Muscle layer of duodenum (tissue), 2 donors: Measurements from ENCODE around the gene PCSK2.

Source experiments
- H3K27ac ChIP-seq: one replicate; pipeline ENCODE4 v1.7.0; 2013; ENCODE audit warnings: mild to moderate bottlenecking, low read length
- H3K27me3 ChIP-seq: one replicate; pipeline ENCODE4 v1.7.0; 2013; ENCODE audit warnings: low read depth, mild to moderate bottlenecking, control low read depth, low read length
- H3K36me3 ChIP-seq, 2 donors: one replicate each; pipeline ENCODE4 v1.7.0; 2013; ENCODE audit warnings: low read length in 2 of 2, control low read depth in 1 of 2, mild to moderate bottlenecking in 1 of 2; ENCODE audit not compliant: insufficient read depth in 2 of 2, control insufficient read depth in 1 of 2
- H3K4me1 ChIP-seq, 2 donors: one replicate each; pipeline ENCODE4 v1.7.0; 2013; ENCODE audit warnings: low read length in 2 of 2, mild to moderate bottlenecking in 2 of 2, control low read depth in 1 of 2, moderate library complexity in 1 of 2; ENCODE audit not compliant: insufficient read depth in 2 of 2, control insufficient read depth in 1 of 2
- H3K4me3 ChIP-seq, 2 donors: one replicate each; pipeline ENCODE4 v1.7.0; 2013; ENCODE audit warnings: low read length in 2 of 2, low read depth in 1 of 2, mild to moderate bottlenecking in 1 of 2
- H3K9me3 ChIP-seq, 2 donors: one replicate each; pipeline ENCODE4 v1.7.0; 2013; ENCODE audit warnings: low read length in 2 of 2, control low read depth in 1 of 2, mild to moderate bottlenecking in 1 of 2; ENCODE audit not compliant: control insufficient read depth in 1 of 2
- donor health status: healthy.

PCSK2 gene

DNA sequence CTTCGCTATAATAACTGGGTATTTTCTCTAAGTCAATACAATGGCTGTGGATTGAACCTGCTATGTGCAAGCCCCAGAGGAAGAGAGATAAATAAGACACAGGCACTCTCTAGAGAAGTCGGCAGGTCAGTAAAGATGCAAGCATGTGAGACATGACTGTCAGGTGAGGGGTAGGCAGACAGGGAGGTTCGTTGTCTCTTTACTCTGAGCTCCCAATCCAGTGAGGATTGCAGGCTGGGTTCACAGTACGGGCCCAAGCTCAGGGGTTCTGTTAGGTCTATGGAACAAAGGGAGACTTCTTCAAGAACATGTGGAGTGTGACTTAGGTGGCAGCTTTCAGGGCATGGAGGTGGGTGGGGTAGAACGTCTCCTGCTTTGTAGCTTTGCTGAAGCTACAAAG, 147.2 kb downstream of the PCSK2 start:
- Histone ChIP-seq H3K36me3 (no peaks in the 10 kb centered on the region), H3K9me3 (no peaks in the 10 kb centered on the region), H3K4me3 (no peak overlapping the region)

DNA sequence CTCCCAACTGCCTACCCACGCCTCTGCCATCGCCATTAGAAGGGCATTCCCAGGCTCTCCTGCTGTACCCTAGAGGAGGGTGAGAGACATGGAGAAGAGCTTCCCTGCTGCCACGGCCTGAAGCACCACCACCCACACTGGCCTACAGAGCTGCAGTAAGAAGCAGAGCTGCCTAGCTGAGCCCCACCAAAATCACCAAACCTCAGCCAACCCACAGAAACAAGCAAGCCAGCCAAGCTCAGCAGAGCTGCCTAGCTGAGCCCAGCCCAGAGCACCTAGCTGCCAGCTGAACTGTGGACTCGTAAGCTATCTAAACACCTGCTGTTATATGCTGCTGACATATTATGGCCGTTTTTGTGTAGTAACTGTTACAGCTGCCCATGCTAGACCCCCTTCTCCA, 149.2 kb downstream of the PCSK2 start:
- Histone ChIP-seq H3K4me3 (no peak overlapping the region), H3K4me1 (no peaks in the 10 kb centered on the region), H3K9me3 (no peaks in the 10 kb centered on the region), H3K27ac (no peak overlapping the region), H3K36me3 (no peaks in the 10 kb centered on the region), H3K27me3 (no peaks in the 10 kb centered on the region)

More for the DNA sequence above, 147.2 kb downstream of the PCSK2 start:
- no peaks in the 10 kb centered on the region for H3K27me3 ChIP-seq
- no peak overlapping the region for H3K27ac ChIP-seq
- H3K4me1 ChIP-seq, result no peaks in the 10 kb centered on the region

DNA sequence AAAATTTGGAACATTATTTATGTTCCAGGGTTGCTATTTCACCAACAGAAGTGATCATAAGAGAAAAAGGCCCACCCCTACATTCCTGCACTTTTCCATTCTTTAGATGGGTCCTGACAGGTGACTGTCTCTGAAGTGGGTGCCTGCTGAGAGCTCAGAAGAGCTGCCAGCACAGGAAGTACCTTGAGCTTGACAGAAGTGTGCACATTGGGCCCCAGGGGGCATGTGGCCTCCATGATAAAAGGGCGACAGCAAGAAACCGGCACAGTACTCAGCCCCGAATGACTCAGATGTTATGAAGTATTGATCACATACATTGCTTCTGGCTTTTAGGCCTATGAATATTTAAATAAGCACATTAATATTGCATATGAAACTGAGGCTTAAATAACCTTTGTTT, 150.4 kb downstream of the PCSK2 start:
- H3K27ac ChIP-seq, result no peak overlapping the region

DNA sequence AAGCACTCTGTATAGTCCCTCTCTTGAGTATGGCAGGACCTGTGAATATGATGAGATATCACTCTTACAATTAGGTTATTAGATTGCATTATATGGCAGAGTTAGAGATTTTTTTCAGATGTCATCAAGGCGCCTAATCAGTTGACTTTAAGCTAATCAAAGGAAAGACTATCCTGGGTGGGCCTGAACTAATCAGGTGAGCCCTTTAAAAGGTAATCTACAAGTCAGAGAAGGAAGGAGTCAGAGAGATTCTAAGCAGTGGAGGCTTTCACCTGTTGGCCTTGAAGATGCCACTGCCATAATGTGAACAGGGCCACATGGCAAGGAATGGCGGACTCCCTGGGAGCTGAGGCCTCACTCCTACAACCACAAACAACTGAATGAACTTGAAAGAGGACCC, 152.8 kb downstream of the PCSK2 start:
- no peak overlapping the region for H3K4me3 ChIP-seq
- no peaks in the 10 kb centered on the region for H3K4me1 ChIP-seq
- H3K27ac ChIP-seq, result no peak overlapping the region
- no peaks in the 10 kb centered on the region for H3K36me3 ChIP-seq
- no peaks in the 10 kb centered on the region for H3K27me3 ChIP-seq
- no peaks in the 10 kb centered on the region for H3K9me3 ChIP-seq

More for the DNA sequence above, 150.4 kb downstream of the PCSK2 start:
- Histone ChIP-seq H3K36me3 (no peaks in the 10 kb centered on the region), H3K4me1 (no peaks in the 10 kb centered on the region), H3K4me3 (no peak overlapping the region), H3K9me3 (no peaks in the 10 kb centered on the region), H3K27me3 (no peaks in the 10 kb centered on the region)

DNA sequence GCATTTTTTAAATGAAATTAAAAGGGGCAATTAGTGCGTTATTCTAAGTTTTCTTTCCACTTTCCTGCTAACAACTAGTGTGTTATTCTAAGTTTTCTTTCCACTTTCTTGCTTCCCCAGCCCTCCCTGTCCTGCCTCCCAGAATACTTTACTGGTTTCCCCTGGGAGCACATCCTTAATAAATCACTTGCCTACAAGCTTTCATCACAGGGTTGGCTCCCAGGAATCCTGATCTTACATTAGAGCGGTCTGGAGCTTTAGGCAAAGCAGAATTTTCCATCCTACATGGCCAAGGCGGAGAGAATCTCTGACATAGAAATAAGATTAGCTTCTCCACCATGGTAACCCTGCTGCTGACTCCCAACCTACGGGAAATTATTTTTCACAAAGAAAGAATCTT, 154.0 kb downstream of the PCSK2 start:
- Histone ChIP-seq H3K4me3 (no peak overlapping the region), H3K4me1 (no peaks in the 10 kb centered on the region), H3K9me3 (no peaks in the 10 kb centered on the region), H3K27ac (no peak overlapping the region), H3K36me3 (no peaks in the 10 kb centered on the region), H3K27me3 (no peaks in the 10 kb centered on the region)

DNA sequence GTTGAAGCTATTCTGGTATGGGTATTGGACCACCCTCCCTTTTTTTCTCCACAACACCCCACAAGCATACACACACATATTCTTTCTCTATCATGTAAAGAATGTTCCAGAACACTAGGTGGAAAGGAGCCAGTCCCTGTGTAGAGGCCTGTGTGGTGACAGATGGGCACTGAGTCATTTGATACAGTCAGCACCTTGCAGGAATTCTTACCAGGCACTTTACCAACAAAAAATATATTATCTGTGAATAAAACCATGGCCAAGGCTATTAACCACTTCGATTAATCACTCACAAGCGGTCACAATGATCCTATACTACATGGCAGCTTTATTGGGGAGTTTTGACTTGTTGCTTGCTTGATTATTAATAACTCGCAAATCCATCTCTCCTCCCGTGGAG, 154.9 kb downstream of the PCSK2 start:
- H3K27me3 ChIP-seq, result no peaks in the 10 kb centered on the region
- H3K4me3 ChIP-seq, result no peak overlapping the region
- H3K36me3 ChIP-seq, result no peaks in the 10 kb centered on the region
- no peaks in the 10 kb centered on the region for H3K9me3 ChIP-seq
- no peak overlapping the region for H3K27ac ChIP-seq
- no peaks in the 10 kb centered on the region for H3K4me1 ChIP-seq

DNA sequence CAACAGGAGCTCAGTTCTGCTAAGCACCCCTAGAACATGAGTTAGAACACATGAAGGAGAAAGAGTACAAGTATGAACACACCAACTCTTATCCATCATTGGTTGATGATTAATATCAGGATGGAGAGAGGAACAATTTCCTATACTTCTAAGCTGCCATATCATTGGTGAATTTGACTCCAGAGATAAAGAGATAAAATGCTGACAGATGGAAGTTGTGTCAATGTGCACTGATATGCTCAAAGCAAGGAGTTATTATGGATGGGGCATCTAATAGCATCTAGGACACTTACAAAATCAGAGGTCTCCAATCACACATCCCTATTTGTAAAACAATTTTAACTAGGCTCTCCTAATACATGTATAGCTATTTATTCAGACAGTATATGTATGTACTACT, 159.0 kb downstream of the PCSK2 start:
- H3K4me3 ChIP-seq, result no peak overlapping the region
- H3K27me3 ChIP-seq, result no peaks in the 10 kb centered on the region
- H3K27ac ChIP-seq, result no peak overlapping the region
- no peaks in the 10 kb centered on the region for H3K9me3 ChIP-seq
- no peaks in the 10 kb centered on the region for H3K36me3 ChIP-seq
- no peaks in the 10 kb centered on the region for H3K4me1 ChIP-seq

DNA sequence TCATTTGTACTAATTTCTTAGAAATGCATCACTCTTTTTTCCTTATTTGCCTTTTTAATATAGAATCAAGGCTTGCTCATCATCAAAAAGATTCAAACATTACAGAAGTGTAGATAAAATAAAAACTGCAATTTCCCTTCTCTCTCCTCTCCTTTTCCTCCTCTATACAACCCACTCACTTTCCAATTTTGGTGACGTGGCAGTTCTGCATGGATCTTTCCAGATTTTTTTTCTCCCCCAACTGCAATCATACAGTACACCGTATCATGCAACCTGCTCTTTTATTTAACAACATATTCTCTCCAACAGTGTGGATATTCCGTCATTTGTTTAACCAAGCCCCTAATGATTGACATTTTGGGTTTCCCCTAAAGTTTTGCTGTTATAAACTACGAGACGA, 163.8 kb downstream of the PCSK2 start:
- no peak overlapping the region for H3K27ac ChIP-seq
- H3K4me1 ChIP-seq, result no peaks in the 10 kb centered on the region
- no peaks in the 10 kb centered on the region for H3K27me3 ChIP-seq
- no peak overlapping the region for H3K4me3 ChIP-seq
- H3K36me3 ChIP-seq, result no peaks in the 10 kb centered on the region
- no peaks in the 10 kb centered on the region for H3K9me3 ChIP-seq

DNA sequence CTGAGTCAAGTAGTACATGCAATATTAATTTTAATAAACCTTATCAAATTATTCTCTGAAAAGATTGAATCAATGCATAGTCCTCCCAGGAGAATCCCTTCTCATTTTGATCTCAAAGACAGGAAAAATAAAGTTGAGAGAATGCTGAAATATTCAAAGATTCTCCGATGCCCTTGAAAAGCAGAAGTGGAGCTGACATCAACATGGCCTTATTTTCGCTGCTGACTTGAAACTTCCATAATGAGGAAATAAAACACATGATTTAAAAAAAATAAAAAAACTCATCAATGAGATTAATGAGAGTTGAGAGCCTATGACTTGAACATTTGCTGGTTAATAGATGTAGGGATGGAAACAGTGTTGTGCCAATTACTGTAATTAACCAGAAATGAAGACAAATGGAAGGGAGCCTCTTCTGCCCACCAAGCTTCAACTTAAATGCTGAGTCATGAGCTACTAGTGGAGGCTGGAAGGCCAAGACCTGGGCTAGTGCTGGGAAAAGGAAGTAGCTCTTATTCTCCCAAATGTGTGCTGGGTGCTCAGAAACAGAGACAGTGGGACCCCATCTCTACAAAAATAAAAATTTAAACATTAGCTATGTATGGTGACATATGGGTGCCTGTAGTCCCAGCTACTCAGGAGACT, 164.4 kb downstream of the PCSK2 start:
- H3K36me3 ChIP-seq, result no peaks in the 10 kb centered on the region
- no peak overlapping the region for H3K4me3 ChIP-seq
- H3K27me3 ChIP-seq, result no peaks in the 10 kb centered on the region
- no peaks in the 10 kb centered on the region for H3K4me1 ChIP-seq
- H3K9me3 ChIP-seq, result no peaks in the 10 kb centered on the region
- no peak overlapping the region for H3K27ac ChIP-seq

DNA sequence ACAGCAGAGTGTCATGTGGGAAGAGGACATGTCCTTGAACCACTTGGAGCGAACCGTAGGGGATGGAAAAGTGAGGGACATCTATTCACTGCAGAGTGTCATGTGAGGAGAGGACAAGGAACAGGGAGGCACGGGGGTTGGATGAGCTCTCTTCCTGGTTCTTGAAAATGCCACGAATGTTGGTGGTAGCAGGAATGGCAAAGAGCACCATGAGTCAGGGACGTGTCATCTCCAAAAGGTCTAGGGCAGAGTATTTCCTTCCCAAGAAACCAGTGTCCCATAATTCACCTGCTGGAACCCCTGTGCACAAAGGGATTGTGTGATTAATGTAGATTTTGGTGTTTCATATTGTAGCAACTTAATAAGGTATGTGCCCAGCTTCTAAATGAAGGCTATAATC, 167.6 kb downstream of the PCSK2 start:
- H3K27me3 ChIP-seq, result no peaks in the 10 kb centered on the region
- no peak overlapping the region for H3K4me3 ChIP-seq
- no peak overlapping the region for H3K27ac ChIP-seq
- no peaks in the 10 kb centered on the region for H3K9me3 ChIP-seq
- no peaks in the 10 kb centered on the region for H3K4me1 ChIP-seq
- H3K36me3 ChIP-seq, result no peaks in the 10 kb centered on the region

DNA sequence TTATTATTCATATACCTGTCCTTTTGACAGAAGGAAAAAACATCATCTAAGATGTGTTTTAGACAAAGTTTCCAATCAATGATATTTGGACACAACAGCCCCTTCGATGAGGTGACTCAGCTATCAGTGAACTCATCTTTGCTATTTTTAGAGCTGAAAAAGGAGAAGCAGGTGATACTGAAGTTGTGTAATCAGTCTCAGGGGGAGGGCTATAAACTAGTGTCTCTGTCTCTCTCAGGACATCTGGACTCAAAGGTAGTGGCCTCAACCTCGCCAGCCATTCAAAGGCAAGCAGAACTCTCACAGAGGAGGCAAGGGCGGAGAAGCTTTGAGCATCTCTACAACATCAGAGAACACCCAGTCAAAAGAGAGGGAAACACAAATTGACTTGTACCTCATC, 168.9 kb downstream of the PCSK2 start:
- H3K27me3 ChIP-seq, result no peaks in the 10 kb centered on the region
- H3K4me1 ChIP-seq, result no peaks in the 10 kb centered on the region
- H3K4me3 ChIP-seq, result no peak overlapping the region
- H3K9me3 ChIP-seq, result no peaks in the 10 kb centered on the region
- no peaks in the 10 kb centered on the region for H3K36me3 ChIP-seq
- no peak overlapping the region for H3K27ac ChIP-seq

DNA sequence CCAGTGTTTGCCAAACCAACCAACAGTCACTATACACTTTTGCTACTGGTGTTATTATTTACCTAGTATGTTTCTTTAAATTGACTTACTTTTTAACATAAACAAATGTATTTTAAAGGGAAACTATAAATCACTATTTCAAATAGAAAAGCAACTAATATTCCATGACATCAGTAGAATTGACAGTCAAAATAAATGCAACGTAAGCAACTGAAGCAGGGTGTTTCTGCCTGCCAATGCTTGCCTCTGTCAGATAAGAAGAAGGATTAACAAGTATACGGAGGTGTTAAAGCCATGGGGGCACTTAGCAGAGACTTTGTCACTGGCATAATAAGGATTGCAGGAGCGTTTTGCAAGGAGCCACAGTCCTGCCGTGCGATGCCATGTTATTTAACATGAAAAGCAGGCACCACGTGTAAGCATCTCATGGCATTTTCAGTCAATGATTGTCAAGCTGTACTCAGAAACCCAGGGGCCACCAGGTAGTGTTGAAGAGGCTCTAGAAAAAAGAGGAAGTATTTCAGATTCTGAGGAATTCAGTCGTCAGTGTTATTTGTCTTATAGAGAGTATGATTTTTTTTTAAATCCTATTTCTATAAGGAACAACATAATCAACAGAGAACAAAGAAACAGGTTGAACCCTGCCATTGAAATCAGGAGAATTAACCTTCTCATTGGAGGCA, 172.6 kb downstream of the PCSK2 start:
- no peaks in the 10 kb centered on the region for H3K36me3 ChIP-seq
- H3K4me3 ChIP-seq, result no peak overlapping the region
- H3K9me3 ChIP-seq, result no peaks in the 10 kb centered on the region
- H3K27ac ChIP-seq, result no peak overlapping the region
- H3K27me3 ChIP-seq, result no peaks in the 10 kb centered on the region
- H3K4me1 ChIP-seq, result no peaks in the 10 kb centered on the region
